Measurements from ENCODE around the gene GPR183.

Gene GPR183

DNA sequence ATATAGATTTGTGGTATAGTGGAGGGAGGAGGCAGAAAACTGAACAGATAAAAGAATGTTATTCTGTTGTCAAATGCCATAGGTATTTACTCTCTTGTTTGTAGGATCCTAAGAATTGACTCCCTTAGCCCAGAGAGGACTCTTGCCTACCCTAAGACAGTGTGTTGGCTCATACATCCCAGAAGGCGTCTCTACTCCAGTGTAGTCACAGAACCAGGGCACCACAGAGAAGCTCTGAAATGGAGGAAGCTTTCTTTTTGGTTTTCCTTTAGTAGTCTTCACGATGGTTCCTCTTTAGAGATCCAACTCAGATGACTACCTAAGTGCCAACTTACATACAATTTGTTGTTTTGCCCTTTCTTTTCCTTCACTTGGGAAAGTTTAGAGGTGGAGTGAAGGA is 14.0 kb downstream of the GPR183 start:
- ChIA-PET CTCF (interaction anchor here (1.4 to 4.4 kb wide), 2 partner anchors 23 to 144 kb away, joined by 6 to 26 read pairs; no protein-coding TSS in a partner anchor), POLR2A (no interaction called here)
- no peak for DNase-seq (ENCODE audit: low read depth, low spot score)
- no peak overlapping the region for H3K4me3 ChIP-seq (ENCODE audit: low read depth, low read length)
- TF ChIP-seq, protein P1, sequence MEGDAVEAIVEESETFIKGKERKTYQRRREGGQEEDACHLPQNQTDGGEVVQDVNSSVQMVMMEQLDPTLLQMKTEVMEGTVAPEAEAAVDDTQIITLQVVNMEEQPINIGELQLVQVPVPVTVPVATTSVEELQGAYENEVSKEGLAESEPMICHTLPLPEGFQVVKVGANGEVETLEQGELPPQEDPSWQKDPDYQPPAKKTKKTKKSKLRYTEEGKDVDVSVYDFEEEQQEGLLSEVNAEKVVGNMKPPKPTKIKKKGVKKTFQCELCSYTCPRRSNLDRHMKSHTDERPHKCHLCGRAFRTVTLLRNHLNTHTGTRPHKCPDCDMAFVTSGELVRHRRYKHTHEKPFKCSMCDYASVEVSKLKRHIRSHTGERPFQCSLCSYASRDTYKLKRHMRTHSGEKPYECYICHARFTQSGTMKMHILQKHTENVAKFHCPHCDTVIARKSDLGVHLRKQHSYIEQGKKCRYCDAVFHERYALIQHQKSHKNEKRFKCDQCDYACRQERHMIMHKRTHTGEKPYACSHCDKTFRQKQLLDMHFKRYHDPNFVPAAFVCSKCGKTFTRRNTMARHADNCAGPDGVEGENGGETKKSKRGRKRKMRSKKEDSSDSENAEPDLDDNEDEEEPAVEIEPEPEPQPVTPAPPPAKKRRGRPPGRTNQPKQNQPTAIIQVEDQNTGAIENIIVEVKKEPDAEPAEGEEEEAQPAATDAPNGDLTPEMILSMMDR (IDR thresholded peaks at IDR 0.05; ENCODE audit: insufficient read depth, low read length, missing control alignments), result no peak

DNA sequence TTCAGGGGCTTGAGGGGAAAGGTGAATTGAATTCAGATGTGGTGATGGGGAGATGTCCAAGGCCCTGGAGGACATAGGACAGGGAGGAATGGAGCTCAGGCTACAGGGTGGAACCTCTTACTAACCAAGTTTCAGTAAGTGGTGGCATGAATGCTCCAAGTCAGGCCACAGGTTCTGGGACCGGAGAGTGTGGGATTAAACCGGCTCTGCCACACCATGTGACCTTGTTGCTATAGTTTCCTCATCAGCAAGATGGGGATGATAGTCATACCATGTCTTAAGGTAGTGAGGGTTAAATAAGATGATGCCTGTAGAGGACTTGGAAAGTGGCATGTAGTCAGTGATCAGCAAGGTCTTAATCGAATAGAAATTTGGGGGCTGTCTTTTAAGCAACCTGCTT is 16.3 kb downstream of the GPR183 start:
- TF ChIP-seq, protein P1 (IDR thresholded peaks at IDR 0.05; ENCODE audit: insufficient read depth, low read length, missing control alignments), result no peak
- POLR2A ChIA-PET, result no interaction called here
- DNase-seq (ENCODE audit: low read depth, low spot score), result no peak
- CTCF ChIA-PET, result interaction anchor here (1.2 to 4.4 kb wide), 3 partner anchors 20 to 146 kb away, joined by 3 to 26 read pairs (median 5); no protein-coding TSS in a partner anchor
- H3K4me3 ChIP-seq (ENCODE audit: low read depth, low read length), result no peak overlapping the region

DNA sequence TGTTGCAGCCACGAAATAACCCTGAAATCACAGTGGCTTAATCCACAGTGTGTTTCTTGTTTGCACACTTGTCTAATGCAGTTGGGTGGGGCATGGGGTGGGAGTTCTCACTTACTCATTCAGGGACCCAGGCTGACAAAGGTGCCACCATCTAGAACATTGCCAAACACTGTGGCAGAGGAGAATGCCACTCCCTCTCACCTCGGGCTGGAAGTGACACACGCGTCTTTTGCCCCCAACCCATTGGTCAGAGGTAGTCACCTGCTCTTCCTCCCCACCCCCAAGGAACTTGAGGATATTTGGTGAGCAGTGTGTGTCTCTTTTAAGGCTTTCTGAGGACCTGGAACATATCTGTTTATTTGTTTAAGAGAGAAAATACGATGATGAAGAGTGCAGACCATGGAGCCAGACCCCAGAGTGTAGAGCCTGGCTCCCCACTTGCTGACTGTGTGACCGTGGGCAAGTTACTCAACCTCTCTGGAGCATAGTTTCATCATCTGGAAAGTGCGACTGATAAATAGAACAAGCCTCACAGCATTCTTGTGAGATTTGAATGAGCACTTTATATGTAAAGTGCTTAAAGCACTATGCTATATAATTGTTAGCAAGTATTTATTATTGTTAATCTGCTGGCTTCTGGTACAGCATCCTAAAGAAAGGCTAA is 17.4 kb downstream of the GPR183 start:
- ChIA-PET CTCF (interaction anchor here (1.7 to 1.8 kb wide), 2 partner anchors 20 to 147 kb away, joined by 6 to 13 read pairs; no protein-coding TSS in a partner anchor), POLR2A (no interaction called here)
- TF ChIP-seq, protein P1 (IDR thresholded peaks at IDR 0.05; ENCODE audit: insufficient read depth, low read length, missing control alignments), result no peak
- H3K4me3 ChIP-seq (ENCODE audit: low read depth, low read length), result no peak overlapping the region
- DNase-seq (ENCODE audit: low read depth, low spot score), result no peak

DNA sequence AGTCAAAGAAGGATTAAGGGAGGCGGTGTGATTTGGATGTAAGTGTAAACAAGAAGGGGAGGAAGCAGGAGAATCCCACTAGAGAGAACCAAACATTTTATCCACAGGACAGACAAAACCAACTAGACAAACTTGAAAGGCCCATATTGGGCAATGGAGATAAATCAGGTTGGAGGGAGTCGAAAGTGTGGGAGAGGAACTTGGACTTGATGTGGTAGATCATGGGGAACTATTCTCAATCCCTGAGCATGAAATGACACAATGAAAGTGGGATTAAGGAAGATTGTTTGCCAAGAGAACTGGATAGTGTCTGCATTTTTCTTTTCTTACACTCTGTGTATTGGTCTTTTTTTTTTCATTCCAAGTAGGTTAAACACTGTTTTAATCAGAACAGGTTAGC is 17.9 kb downstream of the GPR183 start:
- POLR2A ChIA-PET, result no interaction called here
- H3K4me3 ChIP-seq (ENCODE audit: low read depth, low read length), result no peak overlapping the region
- DNase-seq (ENCODE audit: low read depth, low spot score), result no peak
- CTCF ChIA-PET, result interaction anchor here (1.3 to 1.8 kb wide), 4 partner anchors 20 to 148 kb away, joined by 4 to 13 read pairs (median 6); no protein-coding TSS in a partner anchor
- TF ChIP-seq, protein P1 (IDR thresholded peaks at IDR 0.05; ENCODE audit: insufficient read depth, low read length, missing control alignments), result no peak

DNA sequence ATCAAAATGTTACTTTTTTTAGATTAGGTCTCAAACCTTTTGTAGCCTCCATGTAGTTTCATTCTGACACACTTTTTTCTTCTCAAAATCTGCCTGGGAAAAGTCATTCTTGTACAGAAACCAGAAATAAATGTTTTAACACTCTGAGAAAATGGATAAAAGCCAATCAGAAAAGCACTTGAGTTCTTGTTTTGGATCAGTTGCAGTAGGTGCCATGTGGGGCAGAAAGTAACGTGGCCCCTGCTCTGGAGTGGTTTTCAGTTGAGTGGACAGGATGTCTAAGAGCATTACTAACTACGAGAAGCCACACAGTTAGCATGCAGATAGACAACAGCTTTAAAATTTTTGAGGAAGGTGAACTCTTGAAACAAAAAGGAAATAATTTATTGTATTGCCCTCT is 19.1 kb downstream of the GPR183 start:
- no peak overlapping the region for H3K4me3 ChIP-seq (ENCODE audit: low read depth, low read length)
- CTCF ChIA-PET, result interaction anchor here (1.1 to 1.8 kb wide), 5 partner anchors 18 to 149 kb away, joined by 4 to 13 read pairs (median 6); no protein-coding TSS in a partner anchor
- POLR2A ChIA-PET, result no interaction called here

DNA sequence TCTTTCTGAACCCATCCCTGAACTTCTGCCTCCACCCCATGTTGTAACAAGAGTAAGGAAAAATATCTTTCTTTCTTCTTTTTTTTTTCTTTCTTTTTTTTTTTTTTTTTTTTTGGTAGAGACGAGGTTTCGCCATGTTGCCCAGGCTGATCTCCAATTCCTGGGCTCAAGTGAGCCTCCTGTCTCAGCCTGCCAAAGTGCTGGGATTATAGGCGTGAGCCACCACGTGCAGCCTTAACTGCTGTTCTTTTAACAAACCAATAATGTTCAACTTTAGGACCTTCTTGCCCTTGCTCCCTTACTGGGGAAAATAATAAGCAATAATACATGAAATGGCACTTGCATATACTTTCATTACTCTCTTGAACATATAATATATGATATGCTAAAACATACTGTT is 19.6 kb downstream of the GPR183 start:
- no peak overlapping the region for H3K4me3 ChIP-seq (ENCODE audit: low read depth, low read length)
- TF ChIP-seq, protein P1 (IDR thresholded peaks at IDR 0.05; ENCODE audit: insufficient read depth, low read length, missing control alignments), result no peak
- POLR2A ChIA-PET, result no interaction called here
- CTCF ChIA-PET, result no interaction called here
- DNase-seq (ENCODE audit: low read depth, low spot score), result no peak

More for the DNA sequence above, 19.1 kb downstream of the GPR183 start:
- TF ChIP-seq, protein P1 (IDR thresholded peaks at IDR 0.05; ENCODE audit: insufficient read depth, low read length, missing control alignments), result no peak
- no peak for DNase-seq (ENCODE audit: low read depth, low spot score)
